ENCODE measurements around the gene USF3.

GRCh38 chr3:113721636-113722035 is 25.2 kb upstream of the USF3 start:
- TF ChIP-seq, protein P1, sequence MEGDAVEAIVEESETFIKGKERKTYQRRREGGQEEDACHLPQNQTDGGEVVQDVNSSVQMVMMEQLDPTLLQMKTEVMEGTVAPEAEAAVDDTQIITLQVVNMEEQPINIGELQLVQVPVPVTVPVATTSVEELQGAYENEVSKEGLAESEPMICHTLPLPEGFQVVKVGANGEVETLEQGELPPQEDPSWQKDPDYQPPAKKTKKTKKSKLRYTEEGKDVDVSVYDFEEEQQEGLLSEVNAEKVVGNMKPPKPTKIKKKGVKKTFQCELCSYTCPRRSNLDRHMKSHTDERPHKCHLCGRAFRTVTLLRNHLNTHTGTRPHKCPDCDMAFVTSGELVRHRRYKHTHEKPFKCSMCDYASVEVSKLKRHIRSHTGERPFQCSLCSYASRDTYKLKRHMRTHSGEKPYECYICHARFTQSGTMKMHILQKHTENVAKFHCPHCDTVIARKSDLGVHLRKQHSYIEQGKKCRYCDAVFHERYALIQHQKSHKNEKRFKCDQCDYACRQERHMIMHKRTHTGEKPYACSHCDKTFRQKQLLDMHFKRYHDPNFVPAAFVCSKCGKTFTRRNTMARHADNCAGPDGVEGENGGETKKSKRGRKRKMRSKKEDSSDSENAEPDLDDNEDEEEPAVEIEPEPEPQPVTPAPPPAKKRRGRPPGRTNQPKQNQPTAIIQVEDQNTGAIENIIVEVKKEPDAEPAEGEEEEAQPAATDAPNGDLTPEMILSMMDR (IDR thresholded peaks at IDR 0.05; ENCODE audit: low read length) = no peak
- TF ChIP-seq EZH2 (IDR thresholded peaks at IDR 0.05; ENCODE audit: borderline replicate concordance, low read length) = no peak

Measured in OCI-LY1 (cell line).